Measurements from ENCODE around the gene TRAF3IP1.

TRAF3IP1 gene

GRCh38 chr2:238428866-238429265, 108.5 kb downstream of the TRAF3IP1 start:
- Histone ChIP-seq H3K27me3 (no peaks in the 10 kb centered on the region), H3K4me1 (peaks cover 0 to 29% (median 14%) of the 10 kb centered on the region in 4 donors), H3K4me3 (no peak overlapping the region), H3K9me3 (no peaks in the 10 kb centered on the region), H3K27ac (no peak overlapping the region), H3K36me3 (peaks cover 2 to 20% (median 20%) of the 10 kb centered on the region in 3 donors)
- intact Hi-C loops (cut with DNase I; ENCODE audit: low total_unique reads) = no loop called here
- no peak for TF ChIP-seq CTCF (IDR thresholded peaks at IDR 0.05)
- no peak for DNase-seq

GRCh38 chr2:238430781-238431180, 110.5 kb downstream of the TRAF3IP1 start:
- Histone ChIP-seq H3K27me3 (no peaks in the 10 kb centered on the region), H3K36me3 (peaks cover 18 to 39% (median 38%) of the 10 kb centered on the region in 3 donors), H3K4me1 (peaks cover 0 to 27% (median 13%) of the 10 kb centered on the region in 4 donors), H3K27ac (no peak overlapping the region), H3K4me3 (no peak overlapping the region), H3K9me3 (no peaks in the 10 kb centered on the region)
- DNase-seq = no peak
- no peak for TF ChIP-seq CTCF (IDR thresholded peaks at IDR 0.05)
- intact Hi-C loops (cut with DNase I; ENCODE audit: low total_unique reads) = no loop called here

GRCh38 chr2:238431456-238431855, 111.1 kb downstream of the TRAF3IP1 start:
- DNase-seq = no peak
- intact Hi-C loops (cut with DNase I; ENCODE audit: low total_unique reads) = no loop called here

DNA sequence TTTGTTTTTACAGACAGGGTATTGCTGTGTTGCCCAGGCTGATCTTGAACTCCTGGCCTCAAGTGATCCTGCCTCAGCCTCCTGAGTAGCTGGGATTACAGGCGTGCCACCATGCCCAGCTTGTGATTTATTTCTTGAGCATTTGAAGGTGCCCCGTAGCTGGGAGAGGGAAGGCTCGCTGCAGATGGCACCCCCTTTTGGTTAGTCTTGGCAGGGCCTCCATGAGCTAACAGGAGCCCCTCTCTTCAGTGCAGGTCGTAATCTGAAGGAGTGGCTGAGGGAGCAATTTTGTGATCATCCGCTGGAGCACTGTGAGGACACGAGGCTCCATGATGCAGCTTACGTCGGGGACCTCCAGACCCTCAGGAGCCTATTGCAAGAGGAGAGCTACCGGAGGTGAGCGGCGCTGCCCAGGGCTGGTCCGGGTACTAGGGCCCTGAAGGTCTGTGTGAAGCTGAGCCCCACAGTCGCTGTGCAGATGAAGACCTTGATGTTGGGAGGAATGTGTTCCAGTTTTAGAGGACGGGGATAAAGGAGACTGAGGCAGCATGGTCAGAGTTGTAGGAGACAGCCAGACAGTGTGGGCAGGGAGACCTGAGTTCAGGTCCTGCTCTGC, 113.1 kb downstream of the TRAF3IP1 start:
- H3K4me3 ChIP-seq = no peak overlapping the region
- TF ChIP-seq CTCF (IDR thresholded peaks at IDR 0.05) = no peak
- intact Hi-C loops (cut with DNase I; ENCODE audit: low total_unique reads) = no loop called here
- no peak for DNase-seq
- H3K36me3 ChIP-seq = peaks cover 25 to 42% (median 39%) of the 10 kb centered on the region in 3 donors
- no peak overlapping the region for H3K27ac ChIP-seq
- H3K4me1 ChIP-seq = peaks cover 0 to 8% (median 4%) of the 10 kb centered on the region in 4 donors
- H3K27me3 ChIP-seq = no peaks in the 10 kb centered on the region
- no peaks in the 10 kb centered on the region for H3K9me3 ChIP-seq

More at GRCh38 chr2:238431456-238431855, 111.1 kb downstream of the TRAF3IP1 start:
- Histone ChIP-seq H3K4me3 (no peak overlapping the region), H3K4me1 (peaks cover 0 to 20% (median 9%) of the 10 kb centered on the region in 4 donors), H3K27me3 (no peaks in the 10 kb centered on the region), H3K9me3 (no peaks in the 10 kb centered on the region), H3K27ac (no peak overlapping the region), H3K36me3 (peaks cover 24 to 42% (median 39%) of the 10 kb centered on the region in 3 donors)
- no peak for TF ChIP-seq CTCF (IDR thresholded peaks at IDR 0.05)

DNA sequence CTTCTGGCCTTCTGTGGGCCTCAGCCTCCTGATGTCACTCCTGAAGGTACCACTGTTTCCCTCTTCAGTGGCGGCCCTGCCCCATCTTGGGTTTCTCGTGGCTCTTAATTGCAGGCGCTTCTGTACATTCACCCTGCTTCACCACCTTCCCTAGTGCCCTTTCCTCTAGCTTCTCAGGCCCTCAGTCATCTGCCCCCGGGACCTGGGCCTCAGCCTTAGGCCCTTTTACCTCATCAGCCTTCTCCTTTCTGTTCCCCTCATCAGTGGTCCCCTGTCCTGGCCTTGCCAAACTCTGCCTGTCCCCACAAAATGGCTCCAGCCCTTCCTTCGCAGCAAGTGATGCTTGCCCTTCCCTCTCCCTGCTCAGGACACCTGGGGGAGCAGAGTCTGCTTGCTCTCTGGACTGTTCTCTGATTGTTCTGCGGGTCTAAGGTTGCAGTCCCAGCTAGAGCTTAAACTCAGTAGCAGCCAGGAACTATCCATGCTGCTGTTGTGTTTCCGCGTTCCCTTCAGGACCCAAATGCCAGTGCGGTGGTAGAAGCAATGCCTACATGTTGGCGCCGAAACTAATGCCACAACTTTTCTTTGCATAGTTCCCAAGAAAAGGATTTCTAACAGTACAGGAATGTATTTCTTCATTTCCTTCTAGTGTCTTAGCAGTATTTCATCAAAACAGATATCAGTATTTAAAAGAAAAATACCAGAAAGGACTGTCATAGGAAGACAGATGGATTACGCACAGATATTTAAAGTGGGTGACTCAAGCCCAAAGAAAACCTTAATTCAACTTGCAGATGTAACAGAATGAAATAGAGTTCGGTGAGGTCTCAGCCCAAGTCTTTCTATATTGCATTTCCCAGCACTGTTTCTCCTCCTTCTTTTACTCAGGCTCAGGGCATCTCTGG, 113.9 kb downstream of the TRAF3IP1 start:
- H3K4me1 ChIP-seq = peaks cover 0 to 8% (median 4%) of the 10 kb centered on the region in 4 donors
- intact Hi-C loops (cut with DNase I; ENCODE audit: low total_unique reads) = no loop called here
- H3K4me3 ChIP-seq = no peak overlapping the region
- no peaks in the 10 kb centered on the region for H3K27me3 ChIP-seq
- DNase-seq = no peak
- H3K27ac ChIP-seq = no peak overlapping the region
- TF ChIP-seq CTCF (IDR thresholded peaks at IDR 0.05) = no peak
- peaks cover 25 to 42% (median 39%) of the 10 kb centered on the region in 3 donors for H3K36me3 ChIP-seq
- no peaks in the 10 kb centered on the region for H3K9me3 ChIP-seq

Data from tibial artery (tissue), 4 donors.